SK-N-SH (cell line): Measurements from ENCODE around the gene PRADC1. TPM values are rescaled to one million over a fixed set of nuclear protein-coding genes. Genes with fewer than 3 reads are reported as not detected.

Source experiments
- CTCF ChIA-PET: fragments of 300-600, 350-600 bp; formaldehyde crosslinking; extraction: SDS; loops from one replicate; lab custom pipeline; 2021; lab: Yijun Ruan, JAX
- POLR2A ChIA-PET: fragments of 350-600 bp; sonication (Branson Sonifier 250); formaldehyde crosslinking; extraction: SDS; loops from one replicate; lab custom pipeline; 2020; ENCODE audit warnings: antibody characterized with exemption, inconsistent platforms; lab: Yijun Ruan, JAX
- DNase-seq: peaks from one replicate; pipeline ENCODE4 v3.0.0; 2012
- H2AFZ ChIP-seq: fragments of 200-600 bp; sonication (generic); 2 replicates; pipeline ENCODE4 v1.8.1; 2016; ENCODE audit warnings: antibody characterized with exemption, mild to moderate bottlenecking, low read depth
- H3F3A ChIP-seq: fragments of 200-600 bp; sonication (generic); replicated peaks from 2 replicates; pipeline ENCODE3; 2016; ENCODE audit warnings: antibody characterized with exemption, mild to moderate bottlenecking; ENCODE audit not compliant: insufficient read depth
- H3K27ac ChIP-seq, 2 experiments: fragments of 200-500 bp in 1 of 2; fragments of 200-600 bp in 1 of 2; sonication (Bioruptor generic) in 1 of 2; sonication (generic), shearing (Covaris generic) in 1 of 2; 2 replicates each; pipeline versions ENCODE4 v1.5.1 to v1.6.1; 2014 to 2016; ENCODE audit warnings: low read depth in 2 of 2, inconsistent platforms in 1 of 2, low read length in 1 of 2, mild to moderate bottlenecking in 1 of 2, mixed read lengths in 1 of 2
- H3K27me3 ChIP-seq: fragments of 200-600 bp; sonication (generic), shearing (Covaris generic); 2 replicates; pipeline ENCODE4 v1.6.1; 2016; ENCODE audit warnings: mixed run types; ENCODE audit not compliant: insufficient read depth
- H3K36me3 ChIP-seq, 2 experiments: fragments of 200-500 bp in 1 of 2; fragments of 200-600 bp in 1 of 2; sonication (Bioruptor generic) in 1 of 2; sonication (generic) in 1 of 2; replicated peaks in 1 of 2; 2 replicates each; pipeline versions ENCODE3 to v1.5.1; 2014 to 2016; ENCODE audit warnings: low read length in 1 of 2, mild to moderate bottlenecking in 1 of 2; ENCODE audit not compliant: insufficient read depth in 2 of 2, control insufficient read depth in 1 of 2
- H3K4me1 ChIP-seq, 2 experiments: fragments of 200-500 bp in 1 of 2; fragments of 200-600 bp in 1 of 2; sonication (Bioruptor generic) in 1 of 2; sonication (generic), shearing (Covaris generic) in 1 of 2; 2 replicates each; pipeline versions ENCODE4 v1.5.1 to v1.6.1; 2014 to 2016; ENCODE audit warnings: low read depth in 1 of 2, low read length in 1 of 2, mixed run types in 1 of 2; ENCODE audit not compliant: insufficient read depth in 2 of 2, control insufficient read depth in 1 of 2
- H3K4me2 ChIP-seq: fragments of 200-600 bp; sonication (generic), shearing (Covaris generic); 2 replicates; pipeline ENCODE4 v1.6.1; 2017; ENCODE audit warnings: mixed run types
- H3K4me3 ChIP-seq, 2 experiments: fragments of 200-500 bp in 1 of 2; fragments of 200-600 bp in 1 of 2; sonication (Bioruptor generic) in 1 of 2; sonication (generic), shearing (Covaris generic) in 1 of 2; 2 replicates each; pipeline versions ENCODE4 v1.5.1 to v1.8.1; 2014 to 2016; ENCODE audit warnings: low read depth in 2 of 2, inconsistent platforms in 1 of 2, low read length in 1 of 2, mild to moderate bottlenecking in 1 of 2, mixed read lengths in 1 of 2, moderate library complexity in 1 of 2
- H3K79me2 ChIP-seq: fragments of 200-600 bp; sonication (generic); 2 replicates; pipeline ENCODE4 v1.8.1; 2017; ENCODE audit warnings: mild to moderate bottlenecking; ENCODE audit not compliant: insufficient read depth
- H3K9ac ChIP-seq: fragments of 200-600 bp; sonication (generic); 2 replicates; pipeline ENCODE4 v1.6.1; 2017; ENCODE audit warnings: mixed run types
- H3K9me2 ChIP-seq: fragments of 200-600 bp; sonication (generic); 2 replicates; pipeline ENCODE4 v1.6.1; 2017; ENCODE audit warnings: mixed run types
- H3K9me3 ChIP-seq: fragments of 200-600 bp; sonication (generic); 2 replicates; pipeline ENCODE4 v1.6.1; 2017; ENCODE audit warnings: mixed run types, mild to moderate bottlenecking, moderate library complexity
- H4K20me1 ChIP-seq: fragments of 200-600 bp; sonication (generic); 2 replicates; pipeline ENCODE4 v1.6.1; 2017; ENCODE audit warnings: mild to moderate bottlenecking, mixed run types; ENCODE audit not compliant: insufficient read depth
- ELF1 ChIP-seq: IDR thresholded peaks from 2 replicates; pipeline ENCODE4 v1.4.0; 2012
- EP300 ChIP-seq, 2 experiments: IDR thresholded peaks; 2 replicates each; pipeline versions ENCODE4 v1.4.0 to v1.6.1; 2012; ENCODE audit warnings: borderline replicate concordance in 1 of 2, low read depth in 1 of 2, low read length in 1 of 2
- FOSL2 ChIP-seq: IDR thresholded peaks from 2 replicates; pipeline ENCODE4 v1.4.0; 2012; ENCODE audit warnings: low read depth, mild to moderate bottlenecking, moderate library complexity, borderline replicate concordance
- FOXJ3 ChIP-seq: sonication (generic); formaldehyde crosslinking; IDR thresholded peaks from 2 replicates; pipeline ENCODE4 v1.5.1; 2020; ENCODE audit warnings: mild to moderate bottlenecking, missing genetic modification reagents
- GATA2 ChIP-seq: sonication (generic); formaldehyde crosslinking; IDR thresholded peaks from 2 replicates; pipeline ENCODE4 v1.5.0; 2020; ENCODE audit warnings: mild to moderate bottlenecking, missing genetic modification reagents
- MXI1 ChIP-seq: IDR thresholded peaks from 2 replicates; pipeline ENCODE4 v1.6.1; 2012; ENCODE audit warnings: mild to moderate bottlenecking, low read depth, low read length, improper control_type of control experiment
- NFIC ChIP-seq: IDR thresholded peaks from 2 replicates; pipeline ENCODE4 v1.4.0; 2012; ENCODE audit warnings: borderline replicate concordance
- NRF1 ChIP-seq: IDR thresholded peaks from 2 replicates; pipeline ENCODE4 v1.6.1; 2012; ENCODE audit warnings: low read depth, mild to moderate bottlenecking, low read length
- PBX3 ChIP-seq: IDR thresholded peaks from 2 replicates; pipeline ENCODE4; 2012
- POLR2AphosphoS5 ChIP-seq: IDR thresholded peaks from 2 replicates; pipeline ENCODE4 v1.6.1; 2012; ENCODE audit warnings: low read depth, low read length
- RFX5 ChIP-seq: IDR thresholded peaks from 2 replicates; pipeline ENCODE4 v1.6.1; 2012; ENCODE audit warnings: mild to moderate bottlenecking, improper control_type of control experiment, low read length
- TAF1 ChIP-seq: IDR thresholded peaks from 2 replicates; pipeline ENCODE4 v1.6.1; 2012; ENCODE audit warnings: low read depth, mild to moderate bottlenecking, low read length, moderate library complexity, borderline replicate concordance
- TCF12 ChIP-seq: IDR thresholded peaks from 2 replicates; pipeline ENCODE4 v1.4.0; 2012
- ZBTB33 ChIP-seq: IDR thresholded peaks from 2 replicates; pipeline ENCODE4 v1.4.0; 2012; ENCODE audit warnings: low read depth, borderline replicate concordance
- polyA plus RNA-seq, 3 experiments: library from polyadenylated mRNA; depleted of rRNA; stranded (reverse); fragments of >200 nt; gene quantifications; 2 replicates each; pipeline ENCODE4 v1.2.3, GENCODE V29; 2012
- TF ChIP-seq, protein P1 (sequence below): IDR thresholded peaks from 2 replicates; pipeline ENCODE4 v1.4.0; 2012; ENCODE audit warnings: low read depth
- TF ChIP-seq, protein P2 (sequence below): IDR thresholded peaks from 2 replicates; pipeline ENCODE4 v1.4.0; 2012; ENCODE audit warnings: low read depth, borderline replicate concordance
- TF ChIP-seq, protein P3 (sequence below): fragments of 150-350 bp; IDR thresholded peaks from 2 replicates; pipeline ENCODE4 v1.6.1; 2016; ENCODE audit warnings: mild to moderate bottlenecking, low read depth, low read length
- TF ChIP-seq, protein P4 (sequence below): IDR thresholded peaks from 2 replicates; pipeline ENCODE4 v1.6.1; 2012; ENCODE audit warnings: mild to moderate bottlenecking, low read depth, low read length, moderate library complexity

The PRADC1 gene
- polyA plus RNA-seq, 1 of the 3 experiments (the other 2 are of a cell fraction), result 8.5 TPM

GRCh38 chr2:73233154-73233931, at the start of gene PRADC1 (continued):
- TF ChIP-seq, protein P1, sequence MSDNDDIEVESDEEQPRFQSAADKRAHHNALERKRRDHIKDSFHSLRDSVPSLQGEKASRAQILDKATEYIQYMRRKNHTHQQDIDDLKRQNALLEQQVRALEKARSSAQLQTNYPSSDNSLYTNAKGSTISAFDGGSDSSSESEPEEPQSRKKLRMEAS, result peak; percentile 67
- no peak for TF ChIP-seq NRF1
- no peak for TF ChIP-seq ZBTB33
- TF ChIP-seq MXI1, result peak; percentile 96
- no peak for TF ChIP-seq FOXJ3
- no peak for TF ChIP-seq TCF12
- TF ChIP-seq, protein P2, sequence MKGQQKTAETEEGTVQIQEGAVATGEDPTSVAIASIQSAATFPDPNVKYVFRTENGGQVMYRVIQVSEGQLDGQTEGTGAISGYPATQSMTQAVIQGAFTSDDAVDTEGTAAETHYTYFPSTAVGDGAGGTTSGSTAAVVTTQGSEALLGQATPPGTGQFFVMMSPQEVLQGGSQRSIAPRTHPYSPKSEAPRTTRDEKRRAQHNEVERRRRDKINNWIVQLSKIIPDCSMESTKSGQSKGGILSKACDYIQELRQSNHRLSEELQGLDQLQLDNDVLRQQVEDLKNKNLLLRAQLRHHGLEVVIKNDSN, result no peak
- no peak for TF ChIP-seq NFIC
- TF ChIP-seq GATA2 (CRISPR knock-in tag), result no peak
- peak; percentile 88 for TF ChIP-seq RFX5

DNA sequence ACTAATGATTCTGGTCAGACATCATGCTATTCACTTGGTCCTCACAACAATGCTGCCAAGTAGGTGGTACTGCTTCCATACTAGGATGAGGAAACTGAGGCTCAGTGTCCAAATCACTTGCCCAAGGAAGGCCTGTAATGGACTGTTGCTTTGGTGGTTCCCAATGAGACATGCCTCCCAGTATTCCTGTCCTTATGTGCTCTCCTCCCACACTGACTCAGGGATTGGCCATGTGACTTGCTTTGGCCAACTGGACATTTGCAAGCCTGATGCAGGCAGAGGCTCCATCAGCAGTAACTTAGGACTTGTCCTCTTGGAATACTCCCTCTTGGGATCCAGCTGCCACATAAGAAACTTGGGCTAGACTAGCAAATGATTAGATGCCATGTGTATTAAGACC, 48.2 kb upstream of the PRADC1 start:
- Histone ChIP-seq H2AFZ (no peak overlapping the region), H3K9me2 (no peaks in the 10 kb centered on the region), H3K9me3 (no peaks in the 10 kb centered on the region), H3K4me3 (no peak overlapping the region), H3K4me1 (peaks cover 6 to 16% of the 10 kb centered on the region in 2 experiments; a peak in 1 of 4 replicates), H4K20me1 (no peaks in the 10 kb centered on the region; the same call in 1 of the 2 replicates), H3K27me3 (no peaks in the 10 kb centered on the region), H3K9ac (no peak overlapping the region), H3F3A (no peaks in the 10 kb centered on the region), H3K36me3 (no peaks in the 10 kb centered on the region), H3K79me2 (peaks cover 6% of the 10 kb centered on the region; the same call in 1 of the 2 replicates), H3K4me2 (no peak overlapping the region), H3K27ac (no peak overlapping the region)
- ChIA-PET CTCF (interaction anchor here (1.4 kb wide), 2 partner anchors 10 to 104 kb away, joined by 5 to 7 read pairs; no protein-coding TSS in a partner anchor), POLR2A (no interaction called here)
- DNase-seq, result no peak
- TF ChIP-seq, protein P3, sequence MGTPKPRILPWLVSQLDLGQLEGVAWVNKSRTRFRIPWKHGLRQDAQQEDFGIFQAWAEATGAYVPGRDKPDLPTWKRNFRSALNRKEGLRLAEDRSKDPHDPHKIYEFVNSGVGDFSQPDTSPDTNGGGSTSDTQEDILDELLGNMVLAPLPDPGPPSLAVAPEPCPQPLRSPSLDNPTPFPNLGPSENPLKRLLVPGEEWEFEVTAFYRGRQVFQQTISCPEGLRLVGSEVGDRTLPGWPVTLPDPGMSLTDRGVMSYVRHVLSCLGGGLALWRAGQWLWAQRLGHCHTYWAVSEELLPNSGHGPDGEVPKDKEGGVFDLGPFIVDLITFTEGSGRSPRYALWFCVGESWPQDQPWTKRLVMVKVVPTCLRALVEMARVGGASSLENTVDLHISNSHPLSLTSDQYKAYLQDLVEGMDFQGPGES, result no peak
- TF ChIP-seq EP300 (IDR thresholded peaks at IDR 0.05; ENCODE audit: borderline replicate concordance in 1 of 2, low read depth in 1 of 2, low read length in 1 of 2) (no peak), GATA2 (CRISPR knock-in tag) (no peak), TAF1 (no peak), NFIC (no peak), POLR2AphosphoS5 (no peak), ELF1 (no peak), FOSL2 (no peak), PBX3 (no peak), ZBTB33 (no peak)
- TF ChIP-seq, protein P4, sequence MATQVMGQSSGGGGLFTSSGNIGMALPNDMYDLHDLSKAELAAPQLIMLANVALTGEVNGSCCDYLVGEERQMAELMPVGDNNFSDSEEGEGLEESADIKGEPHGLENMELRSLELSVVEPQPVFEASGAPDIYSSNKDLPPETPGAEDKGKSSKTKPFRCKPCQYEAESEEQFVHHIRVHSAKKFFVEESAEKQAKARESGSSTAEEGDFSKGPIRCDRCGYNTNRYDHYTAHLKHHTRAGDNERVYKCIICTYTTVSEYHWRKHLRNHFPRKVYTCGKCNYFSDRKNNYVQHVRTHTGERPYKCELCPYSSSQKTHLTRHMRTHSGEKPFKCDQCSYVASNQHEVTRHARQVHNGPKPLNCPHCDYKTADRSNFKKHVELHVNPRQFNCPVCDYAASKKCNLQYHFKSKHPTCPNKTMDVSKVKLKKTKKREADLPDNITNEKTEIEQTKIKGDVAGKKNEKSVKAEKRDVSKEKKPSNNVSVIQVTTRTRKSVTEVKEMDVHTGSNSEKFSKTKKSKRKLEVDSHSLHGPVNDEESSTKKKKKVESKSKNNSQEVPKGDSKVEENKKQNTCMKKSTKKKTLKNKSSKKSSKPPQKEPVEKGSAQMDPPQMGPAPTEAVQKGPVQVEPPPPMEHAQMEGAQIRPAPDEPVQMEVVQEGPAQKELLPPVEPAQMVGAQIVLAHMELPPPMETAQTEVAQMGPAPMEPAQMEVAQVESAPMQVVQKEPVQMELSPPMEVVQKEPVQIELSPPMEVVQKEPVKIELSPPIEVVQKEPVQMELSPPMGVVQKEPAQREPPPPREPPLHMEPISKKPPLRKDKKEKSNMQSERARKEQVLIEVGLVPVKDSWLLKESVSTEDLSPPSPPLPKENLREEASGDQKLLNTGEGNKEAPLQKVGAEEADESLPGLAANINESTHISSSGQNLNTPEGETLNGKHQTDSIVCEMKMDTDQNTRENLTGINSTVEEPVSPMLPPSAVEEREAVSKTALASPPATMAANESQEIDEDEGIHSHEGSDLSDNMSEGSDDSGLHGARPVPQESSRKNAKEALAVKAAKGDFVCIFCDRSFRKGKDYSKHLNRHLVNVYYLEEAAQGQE, result no peak
- TF ChIP-seq, protein P1, result no peak
